ENCODE measurements around the gene ZNF57. TPM values are rescaled to one million over a fixed set of nuclear protein-coding genes. Genes with fewer than 3 reads are reported as not detected.

The ZNF57 gene
- total and polyA plus RNA-seq, 9 of the 15 experiments (the other 6 are each of a cell fraction or from before 2014, with no cell fraction given) = 3.9 to 13.5 (median 7.8) TPM

DNA sequence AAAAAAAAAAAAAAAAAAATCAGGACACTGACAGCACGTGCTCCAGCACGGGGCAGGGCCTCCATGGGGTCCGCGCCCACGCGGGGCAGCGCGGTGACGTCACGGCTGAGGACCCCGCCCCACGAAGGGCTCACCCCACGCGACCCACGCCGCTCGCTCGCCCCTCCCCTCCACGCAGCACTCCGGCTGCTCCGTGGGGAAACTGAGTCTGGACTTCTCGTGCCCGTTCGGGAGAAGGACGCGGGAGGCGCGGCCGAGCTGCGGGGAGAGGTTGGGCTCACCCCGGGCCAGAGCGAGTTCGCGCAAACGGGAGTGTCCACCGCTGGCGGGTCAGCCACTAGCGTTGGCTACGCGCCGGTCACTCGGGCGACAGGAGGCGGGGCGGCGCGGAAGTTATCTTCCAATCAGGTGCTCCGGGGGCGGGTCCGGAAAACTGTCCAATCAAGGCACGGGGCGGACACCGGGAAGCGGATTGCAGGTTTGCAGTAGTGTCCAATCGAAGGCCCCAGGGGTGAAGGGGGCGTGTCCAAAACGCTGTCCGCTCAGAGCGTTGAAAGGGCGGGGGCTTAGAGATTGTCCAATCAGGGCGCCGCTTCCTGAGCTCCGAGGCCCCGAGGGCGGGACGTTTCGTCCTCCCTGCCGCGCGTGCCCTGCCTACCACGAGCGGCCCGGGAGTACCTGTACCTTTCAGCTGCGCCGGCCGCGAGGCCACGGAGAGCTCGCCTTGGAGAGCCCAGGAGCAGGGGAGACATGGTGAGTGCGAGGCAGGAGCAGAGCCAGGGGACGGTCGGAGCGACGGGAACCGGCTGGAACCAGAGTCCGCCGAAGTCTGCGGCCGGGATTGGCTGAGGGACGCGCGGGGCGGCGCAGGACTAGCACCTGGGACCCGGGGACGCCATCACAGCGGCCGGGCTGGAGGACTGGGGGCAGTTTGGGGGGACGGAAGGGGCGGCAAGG, at the start of gene ZNF57 (continued):
- TF ChIP-seq, protein P1, sequence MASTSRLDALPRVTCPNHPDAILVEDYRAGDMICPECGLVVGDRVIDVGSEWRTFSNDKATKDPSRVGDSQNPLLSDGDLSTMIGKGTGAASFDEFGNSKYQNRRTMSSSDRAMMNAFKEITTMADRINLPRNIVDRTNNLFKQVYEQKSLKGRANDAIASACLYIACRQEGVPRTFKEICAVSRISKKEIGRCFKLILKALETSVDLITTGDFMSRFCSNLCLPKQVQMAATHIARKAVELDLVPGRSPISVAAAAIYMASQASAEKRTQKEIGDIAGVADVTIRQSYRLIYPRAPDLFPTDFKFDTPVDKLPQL (IDR thresholded peaks at IDR 0.05; ENCODE audit: extremely low read depth, insufficient read length) = no peak
- TF ChIP-seq SMARCE1 (IDR thresholded peaks at IDR 0.05) = no peak
- no peak for TF ChIP-seq ZNF696 (CRISPR knock-in tag; conservative IDR thresholded peaks at IDR 0.05)
- no peak for TF ChIP-seq POLR2AphosphoS2 (IDR thresholded peaks at IDR 0.05; ENCODE audit: low read length)
- TF ChIP-seq ZNF785 (CRISPR knock-in tag; IDR thresholded peaks at IDR 0.05) = no peak
- no peak for TF ChIP-seq FUS (optimal IDR thresholded peaks at IDR 0.05; ENCODE audit: low read depth, low read length)
- no peak for TF ChIP-seq HDAC6 (IDR thresholded peaks at IDR 0.05; ENCODE audit: low read depth, low read length)
- 0 out of 2 replicates have a peak, but pooled peaks have one; percentile 41 for TF ChIP-seq ZNF57 (CRISPR knock-in tag; IDR thresholded peaks at IDR 0.05)
- TF ChIP-seq, protein P2, sequence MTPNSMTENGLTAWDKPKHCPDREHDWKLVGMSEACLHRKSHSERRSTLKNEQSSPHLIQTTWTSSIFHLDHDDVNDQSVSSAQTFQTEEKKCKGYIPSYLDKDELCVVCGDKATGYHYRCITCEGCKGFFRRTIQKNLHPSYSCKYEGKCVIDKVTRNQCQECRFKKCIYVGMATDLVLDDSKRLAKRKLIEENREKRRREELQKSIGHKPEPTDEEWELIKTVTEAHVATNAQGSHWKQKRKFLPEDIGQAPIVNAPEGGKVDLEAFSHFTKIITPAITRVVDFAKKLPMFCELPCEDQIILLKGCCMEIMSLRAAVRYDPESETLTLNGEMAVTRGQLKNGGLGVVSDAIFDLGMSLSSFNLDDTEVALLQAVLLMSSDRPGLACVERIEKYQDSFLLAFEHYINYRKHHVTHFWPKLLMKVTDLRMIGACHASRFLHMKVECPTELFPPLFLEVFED (CRISPR knock-in tag; conservative IDR thresholded peaks at IDR 0.05) = peak; percentile 48; the same call in 1 of the 2 replicates
- no peak for TF ChIP-seq ZNF23 (CRISPR knock-in tag; IDR thresholded peaks at IDR 0.05)
- TF ChIP-seq, protein P3, sequence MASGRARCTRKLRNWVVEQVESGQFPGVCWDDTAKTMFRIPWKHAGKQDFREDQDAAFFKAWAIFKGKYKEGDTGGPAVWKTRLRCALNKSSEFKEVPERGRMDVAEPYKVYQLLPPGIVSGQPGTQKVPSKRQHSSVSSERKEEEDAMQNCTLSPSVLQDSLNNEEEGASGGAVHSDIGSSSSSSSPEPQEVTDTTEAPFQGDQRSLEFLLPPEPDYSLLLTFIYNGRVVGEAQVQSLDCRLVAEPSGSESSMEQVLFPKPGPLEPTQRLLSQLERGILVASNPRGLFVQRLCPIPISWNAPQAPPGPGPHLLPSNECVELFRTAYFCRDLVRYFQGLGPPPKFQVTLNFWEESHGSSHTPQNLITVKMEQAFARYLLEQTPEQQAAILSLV (tag; IDR thresholded peaks at IDR 0.05) = no peak
- TF ChIP-seq SMARCC2 (IDR thresholded peaks at IDR 0.05; ENCODE audit: low read depth) = no peak
- no peak for TF ChIP-seq ZNF668 (CRISPR knock-in tag; IDR thresholded peaks at IDR 0.05)
- TF ChIP-seq, protein P4, sequence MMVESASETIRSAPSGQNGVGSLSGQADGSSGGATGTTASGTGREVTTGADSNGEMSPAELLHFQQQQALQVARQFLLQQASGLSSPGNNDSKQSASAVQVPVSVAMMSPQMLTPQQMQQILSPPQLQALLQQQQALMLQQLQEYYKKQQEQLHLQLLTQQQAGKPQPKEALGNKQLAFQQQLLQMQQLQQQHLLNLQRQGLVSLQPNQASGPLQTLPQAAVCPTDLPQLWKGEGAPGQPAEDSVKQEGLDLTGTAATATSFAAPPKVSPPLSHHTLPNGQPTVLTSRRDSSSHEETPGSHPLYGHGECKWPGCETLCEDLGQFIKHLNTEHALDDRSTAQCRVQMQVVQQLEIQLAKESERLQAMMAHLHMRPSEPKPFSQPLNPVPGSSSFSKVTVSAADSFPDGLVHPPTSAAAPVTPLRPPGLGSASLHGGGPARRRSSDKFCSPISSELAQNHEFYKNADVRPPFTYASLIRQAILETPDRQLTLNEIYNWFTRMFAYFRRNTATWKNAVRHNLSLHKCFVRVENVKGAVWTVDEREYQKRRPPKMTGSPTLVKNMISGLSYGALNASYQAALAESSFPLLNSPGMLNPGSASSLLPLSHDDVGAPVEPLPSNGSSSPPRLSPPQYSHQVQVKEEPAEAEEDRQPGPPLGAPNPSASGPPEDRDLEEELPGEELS (CRISPR knock-in tag; IDR thresholded peaks at IDR 0.05; ENCODE audit: borderline replicate concordance) = peak; percentile 94
- peak; percentile 35 for TF ChIP-seq CEBPG (CRISPR knock-in tag; IDR thresholded peaks at IDR 0.05)
- TF ChIP-seq CEBPG (tag; conservative IDR thresholded peaks at IDR 0.05 in 1 of 2, IDR thresholded peaks at IDR 0.05 in 1 of 2) = no peak
- no peak for TF ChIP-seq ETV5 (CRISPR knock-in tag; IDR thresholded peaks at IDR 0.05; ENCODE audit: low read depth)
- TF ChIP-seq NR2C2 (CRISPR knock-in tag; IDR thresholded peaks at IDR 0.05) = peak; percentile 59; the same call in 1 of the 2 replicates
- TF ChIP-seq NR2C2 (tag; IDR thresholded peaks at IDR 0.05) = peak; percentile 60; the same call in 1 of the 2 replicates
- no peak for TF ChIP-seq ZNF778 (CRISPR knock-in tag; IDR thresholded peaks at IDR 0.05)
- TF ChIP-seq, protein P5, sequence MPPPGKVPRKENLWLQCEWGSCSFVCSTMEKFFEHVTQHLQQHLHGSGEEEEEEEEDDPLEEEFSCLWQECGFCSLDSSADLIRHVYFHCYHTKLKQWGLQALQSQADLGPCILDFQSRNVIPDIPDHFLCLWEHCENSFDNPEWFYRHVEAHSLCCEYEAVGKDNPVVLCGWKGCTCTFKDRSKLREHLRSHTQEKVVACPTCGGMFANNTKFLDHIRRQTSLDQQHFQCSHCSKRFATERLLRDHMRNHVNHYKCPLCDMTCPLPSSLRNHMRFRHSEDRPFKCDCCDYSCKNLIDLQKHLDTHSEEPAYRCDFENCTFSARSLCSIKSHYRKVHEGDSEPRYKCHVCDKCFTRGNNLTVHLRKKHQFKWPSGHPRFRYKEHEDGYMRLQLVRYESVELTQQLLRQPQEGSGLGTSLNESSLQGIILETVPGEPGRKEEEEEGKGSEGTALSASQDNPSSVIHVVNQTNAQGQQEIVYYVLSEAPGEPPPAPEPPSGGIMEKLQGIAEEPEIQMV (tag; conservative IDR thresholded peaks at IDR 0.05; ENCODE audit: low read depth) = peak; percentile 91

Data from K562 (cell line).